Activated CD8-positive, alpha-beta memory T cell treated with anti-CD3 and anti-CD28 coated beads, Interleukin-2, amount 10 ng/mL, durations not matched to agents 7 days and 5 days (primary cell): Measurements from ENCODE around the gene VPS13D. TPM values are rescaled to one million over a fixed set of nuclear protein-coding genes. Genes with fewer than 3 reads are reported as not detected.
"Not testable (repeated sequence)": the region's sequence is repeated elsewhere in the genome, so short reads cannot be mapped to it uniquely, and the experiment has no call there.

ENCODE experiments used
- ATAC-seq: fragments of 150-1000 bp; cut with Tn5 transposase; one replicate; pipeline ENCODE4 v1.10.0; 2021; ENCODE audit warnings: moderate library complexity
- CTCF ChIA-PET: fragments of 350-600 bp; sonication (Branson Sonifier 250); formaldehyde crosslinking; loops from one replicate; lab custom pipeline; 2021; ENCODE audit warnings: antibody characterized with exemption; lab: Charles Lee
- DNase-seq: peaks from one replicate; pipeline ENCODE4 v3.0.0-alpha.2; 2020
- H3K27ac Mint-ChIP-seq: one replicate; pipeline ENCODE4 v1.8.0; 2021; ENCODE audit warnings: mild to moderate bottlenecking, mixed read lengths
- H3K27me3 Mint-ChIP-seq: one replicate; pipeline ENCODE4 v1.8.0; 2021; ENCODE audit warnings: mixed read lengths
- H3K36me3 Mint-ChIP-seq: one replicate; pipeline ENCODE4 v1.8.0; 2021; ENCODE audit warnings: mild to moderate bottlenecking, mixed read lengths
- H3K4me1 Mint-ChIP-seq: one replicate; pipeline ENCODE4 v1.8.0; 2021; ENCODE audit warnings: mixed read lengths
- H3K4me3 Mint-ChIP-seq: one replicate; pipeline ENCODE4 v1.8.0; 2021; ENCODE audit warnings: mild to moderate bottlenecking, moderate library complexity, mixed read lengths
- H3K9me3 Mint-ChIP-seq: one replicate; pipeline ENCODE4 v1.8.0; 2022; ENCODE audit warnings: low read depth, mixed read lengths
- total RNA-seq, 2 experiments: library from RNA; stranded (reverse); gene quantifications; one replicate each; pipeline ENCODE4 v1.2.3, GENCODE V29; 2021

The VPS13D gene
- total RNA-seq, 2 experiments from 2014 or later = 34.6 to 38.3 TPM

GRCh38 chr1:12314333-12314903 is 84.6 kb downstream of the VPS13D start:
- H3K4me1 Mint-ChIP-seq = no peaks in the 10 kb centered on the region
- peaks cover 19% of the 10 kb centered on the region for H3K36me3 Mint-ChIP-seq
- DNase-seq = no peak
- H3K27me3 Mint-ChIP-seq = no peaks in the 10 kb centered on the region
- CTCF ChIA-PET = interaction anchor here (0.6 to 8.3 kb wide), 14 partner anchors 14 to 344 kb away, joined by 3 to 60 read pairs (median 3); partner anchors contain the start of gene DHRS3
- ATAC-seq = peak; percentile 49
- H3K4me3 Mint-ChIP-seq = no peak overlapping the region
- H3K9me3 Mint-ChIP-seq = no peaks in the 10 kb centered on the region
- no peak overlapping the region for H3K27ac Mint-ChIP-seq

- CTCF ChIA-PET = interaction anchor here (0.6 to 8.3 kb wide), 10 partner anchors 15 to 343 kb away, joined by 3 to 60 read pairs (median 3); partner anchors contain the start of gene DHRS3
- Mint-ChIP-seq H3K9me3 (no peaks in the 10 kb centered on the region), H3K4me3 (no peak overlapping the region), H3K4me1 (no peaks in the 10 kb centered on the region), H3K27me3 (no peaks in the 10 kb centered on the region), H3K36me3 (peaks cover 19% of the 10 kb centered on the region), H3K27ac (no peak overlapping the region)
- ATAC-seq = no peak
- DNase-seq = no peak
Measured at GRCh38 chr1:12315146-12315545, 85.3 kb downstream of the VPS13D start.

GRCh38 chr1:12316331-12316730 is 86.5 kb downstream of the VPS13D start:
- Mint-ChIP-seq H3K4me1 (peaks cover 4% of the 10 kb centered on the region), H3K4me3 (no peak overlapping the region), H3K9me3 (no peaks in the 10 kb centered on the region), H3K27ac (no peak overlapping the region), H3K36me3 (peaks cover 22% of the 10 kb centered on the region), H3K27me3 (no peaks in the 10 kb centered on the region)
- ATAC-seq (no peak), DNase-seq (no peak)
- CTCF ChIA-PET = interaction anchor here (1.6 to 8.3 kb wide), 2 partner anchors 304 to 342 kb away, joined by 7 to 60 read pairs; no protein-coding TSS in a partner anchor

GRCh38 chr1:12320486-12320885 is 90.7 kb downstream of the VPS13D start:
- no peak for DNase-seq
- no peaks in the 10 kb centered on the region for H3K9me3 Mint-ChIP-seq

DNA sequence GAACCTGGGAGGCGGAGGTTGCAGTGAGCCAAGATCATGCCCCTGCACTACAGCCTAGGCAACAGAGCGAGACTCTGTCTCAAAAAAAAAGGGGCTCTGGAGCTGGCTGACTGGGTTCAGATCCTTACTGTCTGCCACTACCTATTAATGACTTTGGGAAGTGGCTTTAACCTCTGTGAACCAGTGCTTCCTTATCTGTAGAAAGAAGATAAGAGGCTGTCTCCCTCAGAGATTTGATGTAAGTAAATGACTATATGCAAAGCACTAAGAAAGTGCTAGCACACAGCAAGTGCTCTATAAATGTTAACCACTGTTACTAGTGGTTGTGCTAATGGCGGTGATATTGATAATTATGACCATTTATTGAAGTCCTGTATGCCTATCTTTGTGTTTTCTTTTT is 94.6 kb downstream of the VPS13D start:
- Mint-ChIP-seq H3K27ac (no peak overlapping the region), H3K27me3 (no peaks in the 10 kb centered on the region), H3K9me3 (no peaks in the 10 kb centered on the region), H3K4me1 (peaks cover 4% of the 10 kb centered on the region), H3K4me3 (no peak overlapping the region), H3K36me3 (peaks cover 24% of the 10 kb centered on the region)
- CTCF ChIA-PET = interaction anchor here (0.8 to 2.5 kb wide), 2 partner anchors 295 to 335 kb away, joined by 3 to 9 read pairs; no protein-coding TSS in a partner anchor
- ATAC-seq (no peak), DNase-seq (no peak)

More at GRCh38 chr1:12320486-12320885, 90.7 kb downstream of the VPS13D start:
- no peak for ATAC-seq
- CTCF ChIA-PET = interaction anchor here (2.0 kb wide), 1 partner anchor 339 kb away, joined by 8 read pairs; no protein-coding TSS in a partner anchor
- peaks cover 27% of the 10 kb centered on the region for H3K36me3 Mint-ChIP-seq
- no peak overlapping the region for H3K4me3 Mint-ChIP-seq
- H3K27me3 Mint-ChIP-seq = no peaks in the 10 kb centered on the region
- H3K4me1 Mint-ChIP-seq = peaks cover 4% of the 10 kb centered on the region
- no peak overlapping the region for H3K27ac Mint-ChIP-seq

DNA sequence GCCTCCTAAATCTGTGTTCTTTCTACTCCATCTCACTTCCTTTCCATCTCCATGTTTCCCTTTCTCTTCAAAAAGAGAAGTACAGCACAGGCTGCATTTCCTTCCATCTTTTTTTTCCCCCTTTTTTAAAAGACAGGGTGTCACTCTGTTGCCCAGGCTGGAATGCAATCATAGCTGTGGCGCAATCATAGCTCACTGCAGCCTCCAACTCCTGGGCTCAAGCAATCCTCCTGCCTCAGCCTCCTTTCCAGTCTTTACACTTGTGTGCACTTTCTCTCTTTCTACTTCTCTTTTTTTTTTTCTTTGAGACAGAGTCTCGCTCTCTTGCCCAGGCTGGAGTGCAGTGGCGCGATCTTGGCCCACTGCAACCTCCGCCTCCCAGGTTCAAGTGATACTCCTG is 95.1 kb downstream of the VPS13D start:
- H3K27me3 Mint-ChIP-seq, ATAC-seq, CTCF ChIA-PET, H3K4me1 Mint-ChIP-seq, DNase-seq, H3K9me3 Mint-ChIP-seq, H3K4me3 Mint-ChIP-seq, H3K27ac Mint-ChIP-seq: not testable (repeated sequence)
- H3K36me3 Mint-ChIP-seq = peaks cover 25% of the 10 kb centered on the region

GRCh38 chr1:12326986-12327385 is 97.2 kb downstream of the VPS13D start:
- Mint-ChIP-seq H3K9me3 (no peaks in the 10 kb centered on the region), H3K27ac (no peak overlapping the region), H3K4me3 (no peak overlapping the region), H3K4me1 (no peaks in the 10 kb centered on the region), H3K27me3 (no peaks in the 10 kb centered on the region), H3K36me3 (peaks cover 28% of the 10 kb centered on the region)
- ATAC-seq = no peak
- no peak for DNase-seq
- CTCF ChIA-PET = no interaction called here

DNA sequence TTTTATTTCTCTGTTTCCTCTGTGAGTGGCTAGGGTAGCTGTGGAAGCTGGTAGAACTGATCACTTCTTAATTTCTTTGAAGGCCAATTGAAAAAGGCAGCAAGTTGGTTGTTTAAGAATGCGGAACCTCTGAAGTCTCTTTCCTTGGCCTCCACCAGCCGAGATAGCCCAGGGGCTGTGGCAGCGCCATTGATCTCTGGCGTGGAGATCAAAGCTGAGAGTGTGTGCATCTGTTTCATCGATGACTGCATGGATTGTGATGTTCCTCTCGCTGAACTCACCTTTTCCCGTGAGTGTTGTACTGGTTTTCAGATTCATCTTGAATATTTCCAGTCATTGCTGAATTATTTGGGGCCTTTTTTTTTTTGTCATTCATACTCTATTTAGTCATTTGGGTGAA is 97.7 kb downstream of the VPS13D start:
- no peaks in the 10 kb centered on the region for H3K9me3 Mint-ChIP-seq
- peaks cover 30% of the 10 kb centered on the region for H3K36me3 Mint-ChIP-seq

DNA sequence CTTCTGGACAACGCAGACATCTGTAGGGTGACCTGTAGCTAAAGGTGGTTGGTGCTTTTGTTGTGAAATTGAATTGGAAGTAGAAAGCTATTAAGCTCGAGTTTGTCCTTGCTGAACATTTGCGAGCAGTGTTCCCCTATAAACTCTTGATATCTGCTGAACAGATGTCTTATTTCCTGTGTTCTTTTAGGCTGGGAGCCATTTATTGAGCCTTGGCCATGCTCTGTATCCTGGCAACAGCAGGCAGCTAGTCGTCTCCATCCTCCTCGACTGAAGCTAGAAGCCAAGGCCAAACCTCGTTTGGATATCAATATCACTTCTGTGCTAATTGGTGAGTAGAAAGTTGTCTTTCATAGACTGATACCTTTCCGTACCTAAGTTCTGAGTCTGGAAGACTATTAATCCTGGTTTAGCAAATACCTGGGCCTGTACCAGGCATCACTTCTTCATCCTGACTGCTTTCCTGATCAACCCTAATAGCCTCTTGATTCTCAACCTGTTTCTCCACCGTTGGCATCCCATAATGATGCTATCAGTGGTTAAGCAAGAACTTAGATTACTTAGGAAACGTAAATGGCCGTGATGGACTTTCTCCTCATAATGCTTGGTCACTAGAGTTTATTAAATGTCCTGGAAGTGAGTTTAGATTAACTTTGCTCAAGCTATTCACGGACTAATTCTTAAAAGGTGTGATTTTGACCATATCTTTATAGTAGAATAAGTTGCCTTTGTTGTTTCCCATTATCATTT is 103.4 kb downstream of the VPS13D start:
- no peaks in the 10 kb centered on the region for H3K9me3 Mint-ChIP-seq

More for the DNA sequence above, 97.7 kb downstream of the VPS13D start:
- Mint-ChIP-seq H3K4me1 (no peaks in the 10 kb centered on the region), H3K4me3 (no peak overlapping the region), H3K27me3 (no peaks in the 10 kb centered on the region), H3K27ac (no peak overlapping the region)
- CTCF ChIA-PET = no interaction called here
- ATAC-seq = no peak
- no peak for DNase-seq

GRCh38 chr1:12335815-12336214 is 106.0 kb downstream of the VPS13D start:
- no peaks in the 10 kb centered on the region for H3K27me3 Mint-ChIP-seq
- H3K36me3 Mint-ChIP-seq = peaks cover 30% of the 10 kb centered on the region
- no peak for ATAC-seq
- CTCF ChIA-PET = interaction anchor here (0.7 to 1.4 kb wide), 2 partner anchors 21 to 265 kb away, joined by 3 read pairs; no protein-coding TSS in a partner anchor
- no peak overlapping the region for H3K27ac Mint-ChIP-seq
- no peak overlapping the region for H3K4me3 Mint-ChIP-seq
- no peak for DNase-seq
- no peaks in the 10 kb centered on the region for H3K9me3 Mint-ChIP-seq
- H3K4me1 Mint-ChIP-seq = no peaks in the 10 kb centered on the region

More for the DNA sequence above, 103.4 kb downstream of the VPS13D start:
- no peaks in the 10 kb centered on the region for H3K4me1 Mint-ChIP-seq
- H3K36me3 Mint-ChIP-seq = peaks cover 33% of the 10 kb centered on the region
- no peaks in the 10 kb centered on the region for H3K27me3 Mint-ChIP-seq
- no peak overlapping the region for H3K27ac Mint-ChIP-seq
- no peak overlapping the region for H3K4me3 Mint-ChIP-seq
- no peak for ATAC-seq
- DNase-seq = no peak
- CTCF ChIA-PET = no interaction called here

GRCh38 chr1:12336413-12336812 is 106.6 kb downstream of the VPS13D start:
- no peak for ATAC-seq
- CTCF ChIA-PET = interaction anchor here (0.7 to 1.4 kb wide), 3 partner anchors 22 to 285 kb away, joined by 3 read pairs; no protein-coding TSS in a partner anchor
- no peaks in the 10 kb centered on the region for H3K27me3 Mint-ChIP-seq
- no peak overlapping the region for H3K4me3 Mint-ChIP-seq
- H3K27ac Mint-ChIP-seq = no peak overlapping the region
- peaks cover 28% of the 10 kb centered on the region for H3K36me3 Mint-ChIP-seq
- no peaks in the 10 kb centered on the region for H3K9me3 Mint-ChIP-seq
- no peak for DNase-seq
- peaks cover 3% of the 10 kb centered on the region for H3K4me1 Mint-ChIP-seq

- no peaks in the 10 kb centered on the region for H3K9me3 Mint-ChIP-seq
- H3K36me3 Mint-ChIP-seq = peaks cover 30% of the 10 kb centered on the region
- H3K27me3 Mint-ChIP-seq = no peaks in the 10 kb centered on the region
- DNase-seq (no peak), ATAC-seq (no peak)
- peaks cover 16% of the 10 kb centered on the region for H3K4me1 Mint-ChIP-seq
- H3K4me3 Mint-ChIP-seq = no peak overlapping the region
- CTCF ChIA-PET = no interaction called here
- no peak overlapping the region for H3K27ac Mint-ChIP-seq
Measured at GRCh38 chr1:12338017-12338416, 108.2 kb downstream of the VPS13D start.

- H3K9me3 Mint-ChIP-seq = no peaks in the 10 kb centered on the region
- no peak for DNase-seq
- no peak overlapping the region for H3K27ac Mint-ChIP-seq
- no peaks in the 10 kb centered on the region for H3K27me3 Mint-ChIP-seq
- CTCF ChIA-PET = no interaction called here
- H3K36me3 Mint-ChIP-seq = peaks cover 27% of the 10 kb centered on the region
- H3K4me3 Mint-ChIP-seq = no peak overlapping the region
- ATAC-seq = no peak
- peaks cover 20% of the 10 kb centered on the region for H3K4me1 Mint-ChIP-seq
Measured at GRCh38 chr1:12338823-12339222, 109.0 kb downstream of the VPS13D start.
